ENCODE measurements around the gene SCAPER. TPM values are rescaled to one million over a fixed set of nuclear protein-coding genes. Genes with fewer than 3 reads are reported as not detected.

SCAPER gene
- total and polyA plus RNA-seq, 2 of the 4 experiments (the other 2 are of a cell fraction): 2.9 to 9.7 TPM

DNA sequence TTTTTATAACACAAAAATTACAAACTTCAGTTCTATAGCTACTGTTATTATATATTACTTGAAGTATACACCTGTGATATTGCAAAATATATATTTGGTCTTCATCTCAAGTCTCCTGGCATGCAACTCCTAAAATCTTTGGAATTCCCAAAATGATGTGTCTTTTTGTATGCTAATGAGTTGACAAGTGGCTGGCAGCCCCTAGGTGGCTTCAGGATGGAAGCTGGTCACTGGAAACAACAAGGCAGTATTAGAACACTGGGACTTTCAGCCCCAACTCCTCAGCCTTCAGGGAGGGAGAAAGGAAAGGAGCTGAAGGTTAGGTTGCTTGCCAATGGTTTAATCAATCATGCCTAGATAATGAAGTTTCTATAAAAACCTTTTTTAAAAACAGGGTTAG lies 112.0 kb downstream of the SCAPER start:
- Histone ChIP-seq H4K91ac (ENCODE audit: insufficient read depth, low read depth, low read length) (no peak overlapping the region), H3K9me1 (ENCODE audit: insufficient read depth, low read length) (no peaks in the 10 kb centered on the region), H2AK9ac (replicated peaks; ENCODE audit: low read depth, low read length, poor library complexity) (no peak overlapping the region), H3K4ac (ENCODE audit: low read depth, low read length) (no peak overlapping the region), H3K4me2 (ENCODE audit: low read depth, low read length) (no peak overlapping the region), H2BK15ac (ENCODE audit: low read depth, low read length) (no peak overlapping the region), H3K9ac (ENCODE audit: low read depth, low read length) (no peak overlapping the region), H3K4me1 (ENCODE audit: control insufficient read depth, insufficient read depth, low read length) (no peaks in the 10 kb centered on the region), H2AK5ac (ENCODE audit: low read depth, low read length) (no peak overlapping the region), H3K36me3 (ENCODE audit: control insufficient read depth, insufficient read depth, low read length) (peaks cover 4% of the 10 kb centered on the region; the same call in 1 of the 2 replicates), H2AFZ (replicated peaks; ENCODE audit: low read length, poor library complexity) (no peak overlapping the region), H4K5ac (ENCODE audit: low read depth, low read length) (no peak overlapping the region), H3K18ac (ENCODE audit: low read depth, low read length) (no peak overlapping the region), H3K23ac (ENCODE audit: low read depth, low read length) (no peak overlapping the region), H3K79me1 (ENCODE audit: low read depth in 1 of 2, low read length in 2 of 2) (no peaks in the 10 kb centered on the region), H2BK20ac (ENCODE audit: low read depth, low read length) (no peak overlapping the region), H3K4me3 (ENCODE audit: insufficient read depth, low read depth, low read length) (no peak overlapping the region), H3K27ac (ENCODE audit: insufficient read depth, low read length) (no peak overlapping the region), H4K8ac (ENCODE audit: low read depth in 2 of 2, low read length in 2 of 2) (no peak overlapping the region), H3K14ac (replicated peaks; ENCODE audit: low read depth, low read length) (no peak overlapping the region), H4K20me1 (ENCODE audit: insufficient read depth, low read length) (no peaks in the 10 kb centered on the region; the same call in 1 of the 2 replicates), H3K27me3 (ENCODE audit: control insufficient read depth, insufficient read depth, low read length) (no peaks in the 10 kb centered on the region), H3K56ac (ENCODE audit: extremely low read depth, insufficient read depth, low read length) (no peak overlapping the region), H2BK120ac (ENCODE audit: low read depth, low read length) (no peak overlapping the region), H2BK5ac (ENCODE audit: low read depth, low read length, poor library complexity, severe bottlenecking) (no peak overlapping the region), H3K9me3 (ENCODE audit: control insufficient read depth, insufficient read depth, low read length) (no peaks in the 10 kb centered on the region)
- no TSS peak for BruUV-seq (replicated peaks)
- POLR2A ChIA-PET (ENCODE audit: unreplicated experiment): no interaction called here
- CTCF ChIA-PET: interaction anchor here (1.1 kb wide), 1 partner anchor 10 kb away, joined by 3 read pairs; no protein-coding TSS in a partner anchor
- DNase-seq: no peak
- intact Hi-C loops (cut with micrococcal nuclease): no loop called here
- no peak for ATAC-seq (ENCODE audit: low read depth)
- TF ChIP-seq SMC3 (IDR thresholded peaks at IDR 0.05; ENCODE audit: low read depth, low read length) (no peak), MAZ (IDR thresholded peaks at IDR 0.05; ENCODE audit: borderline replicate concordance, low read depth, low read length) (no peak), BHLHE40 (IDR thresholded peaks at IDR 0.05; ENCODE audit: low read depth, low read length) (no peak), RAD21 (IDR thresholded peaks at IDR 0.05; ENCODE audit: low read length) (no peak), CEBPB (IDR thresholded peaks at IDR 0.05; ENCODE audit: low read depth, low read length) (no peak), POLR2A (IDR thresholded peaks at IDR 0.05; ENCODE audit: low read depth, low read length) (no peak), RCOR1 (IDR thresholded peaks at IDR 0.05; ENCODE audit: insufficient replicate concordance, low read length) (no peak), MXI1 (IDR thresholded peaks at IDR 0.05; ENCODE audit: borderline replicate concordance, low read depth, low read length) (no peak), MAFK (IDR thresholded peaks at IDR 0.05; ENCODE audit: low read depth, low read length) (no peak), CHD1 (IDR thresholded peaks at IDR 0.05; ENCODE audit: low read depth, low read length) (no peak), FOS (IDR thresholded peaks at IDR 0.05; ENCODE audit: low read depth, low read length) (no peak), NFE2L2 (IDR thresholded peaks at IDR 0.05; ENCODE audit: low read depth, low read length) (no peak), RFX5 (IDR thresholded peaks at IDR 0.05; ENCODE audit: low read depth, low read length) (no peak)
- TF ChIP-seq, protein P1, sequence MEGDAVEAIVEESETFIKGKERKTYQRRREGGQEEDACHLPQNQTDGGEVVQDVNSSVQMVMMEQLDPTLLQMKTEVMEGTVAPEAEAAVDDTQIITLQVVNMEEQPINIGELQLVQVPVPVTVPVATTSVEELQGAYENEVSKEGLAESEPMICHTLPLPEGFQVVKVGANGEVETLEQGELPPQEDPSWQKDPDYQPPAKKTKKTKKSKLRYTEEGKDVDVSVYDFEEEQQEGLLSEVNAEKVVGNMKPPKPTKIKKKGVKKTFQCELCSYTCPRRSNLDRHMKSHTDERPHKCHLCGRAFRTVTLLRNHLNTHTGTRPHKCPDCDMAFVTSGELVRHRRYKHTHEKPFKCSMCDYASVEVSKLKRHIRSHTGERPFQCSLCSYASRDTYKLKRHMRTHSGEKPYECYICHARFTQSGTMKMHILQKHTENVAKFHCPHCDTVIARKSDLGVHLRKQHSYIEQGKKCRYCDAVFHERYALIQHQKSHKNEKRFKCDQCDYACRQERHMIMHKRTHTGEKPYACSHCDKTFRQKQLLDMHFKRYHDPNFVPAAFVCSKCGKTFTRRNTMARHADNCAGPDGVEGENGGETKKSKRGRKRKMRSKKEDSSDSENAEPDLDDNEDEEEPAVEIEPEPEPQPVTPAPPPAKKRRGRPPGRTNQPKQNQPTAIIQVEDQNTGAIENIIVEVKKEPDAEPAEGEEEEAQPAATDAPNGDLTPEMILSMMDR (conservative IDR thresholded peaks at IDR 0.05; ENCODE audit: low read depth, low read length): no peak
- TF ChIP-seq, protein P2, sequence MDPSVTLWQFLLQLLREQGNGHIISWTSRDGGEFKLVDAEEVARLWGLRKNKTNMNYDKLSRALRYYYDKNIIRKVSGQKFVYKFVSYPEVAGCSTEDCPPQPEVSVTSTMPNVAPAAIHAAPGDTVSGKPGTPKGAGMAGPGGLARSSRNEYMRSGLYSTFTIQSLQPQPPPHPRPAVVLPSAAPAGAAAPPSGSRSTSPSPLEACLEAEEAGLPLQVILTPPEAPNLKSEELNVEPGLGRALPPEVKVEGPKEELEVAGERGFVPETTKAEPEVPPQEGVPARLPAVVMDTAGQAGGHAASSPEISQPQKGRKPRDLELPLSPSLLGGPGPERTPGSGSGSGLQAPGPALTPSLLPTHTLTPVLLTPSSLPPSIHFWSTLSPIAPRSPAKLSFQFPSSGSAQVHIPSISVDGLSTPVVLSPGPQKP (IDR thresholded peaks at IDR 0.05; ENCODE audit: borderline replicate concordance, low read depth, low read length): no peak
- TF ChIP-seq, protein P3, sequence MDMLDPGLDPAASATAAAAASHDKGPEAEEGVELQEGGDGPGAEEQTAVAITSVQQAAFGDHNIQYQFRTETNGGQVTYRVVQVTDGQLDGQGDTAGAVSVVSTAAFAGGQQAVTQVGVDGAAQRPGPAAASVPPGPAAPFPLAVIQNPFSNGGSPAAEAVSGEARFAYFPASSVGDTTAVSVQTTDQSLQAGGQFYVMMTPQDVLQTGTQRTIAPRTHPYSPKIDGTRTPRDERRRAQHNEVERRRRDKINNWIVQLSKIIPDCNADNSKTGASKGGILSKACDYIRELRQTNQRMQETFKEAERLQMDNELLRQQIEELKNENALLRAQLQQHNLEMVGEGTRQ (IDR thresholded peaks at IDR 0.05; ENCODE audit: low read depth, low read length): no peak
- in situ Hi-C loops (cut with MboI; ENCODE audit: low sequenced_read_pairs): no loop called here
- dilution Hi-C loops (cut with HindIII; ENCODE audit: low sequenced_read_pairs, unreplicated experiment): no loop called here
